ENCODE results near the gene OR8B3.
A peak's percentile ranks its signal among the peaks of the same experiment; 100 is the strongest.
"Not testable (repeated sequence)": the region's sequence is repeated elsewhere in the genome, so short reads cannot be mapped to it uniquely, and the experiment has no call there.

The OR8B3 gene, protein sequence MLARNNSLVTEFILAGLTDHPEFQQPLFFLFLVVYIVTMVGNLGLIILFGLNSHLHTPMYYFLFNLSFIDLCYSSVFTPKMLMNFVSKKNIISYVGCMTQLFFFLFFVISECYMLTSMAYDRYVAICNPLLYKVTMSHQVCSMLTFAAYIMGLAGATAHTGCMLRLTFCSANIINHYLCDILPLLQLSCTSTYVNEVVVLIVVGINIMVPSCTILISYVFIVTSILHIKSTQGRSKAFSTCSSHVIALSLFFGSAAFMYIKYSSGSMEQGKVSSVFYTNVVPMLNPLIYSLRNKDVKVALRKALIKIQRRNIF

DNA sequence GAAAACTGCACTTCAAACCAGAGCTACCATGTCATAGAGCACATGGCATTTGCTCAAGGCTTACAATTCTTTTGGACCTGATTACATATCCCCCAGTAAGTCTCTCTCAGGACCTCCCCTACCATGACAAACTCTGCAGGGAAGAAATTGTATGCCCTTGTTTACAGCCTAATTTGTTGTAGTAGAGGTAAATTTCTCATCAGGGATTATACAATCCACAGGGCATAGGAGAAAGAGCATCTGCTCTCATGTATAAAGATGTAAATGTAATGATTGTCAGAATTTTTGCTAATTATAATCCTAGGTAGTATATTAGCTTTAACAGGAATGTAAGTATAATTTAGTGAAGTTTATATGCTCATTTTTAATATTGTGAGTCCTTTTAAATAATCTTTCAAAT lies at the start of gene OR8B3:
Gene OR8B3, minus strand, starts transcription at position 101 of the 400 bp plus-strand sequence. CDS start 1,673 bp downstream, outside the sequence.
- DNase-seq (ENCODE audit: low read depth in 2 of 2), result no peak

DNA sequence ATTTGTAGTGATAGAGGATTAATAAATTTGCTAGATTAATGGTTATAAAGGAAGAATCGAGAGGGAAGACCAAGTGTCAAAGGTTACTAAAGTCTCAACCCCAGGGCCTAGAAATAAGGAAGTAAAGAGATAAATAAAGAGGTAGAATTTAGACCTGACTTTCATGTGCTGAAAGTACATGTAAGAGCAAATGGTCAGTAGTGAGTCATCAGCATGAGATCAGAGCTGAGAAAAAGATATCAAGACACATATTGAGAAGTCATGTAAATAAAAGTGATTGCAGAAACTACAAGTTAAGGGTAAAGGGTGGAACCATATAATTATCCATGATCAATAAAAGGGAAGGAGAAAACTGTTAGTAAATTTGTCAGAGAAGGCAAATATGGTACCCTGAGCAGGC lies 48.1 kb upstream of the OR8B3 start:
- no peak for DNase-seq (ENCODE audit: low read depth in 2 of 2)

DNA sequence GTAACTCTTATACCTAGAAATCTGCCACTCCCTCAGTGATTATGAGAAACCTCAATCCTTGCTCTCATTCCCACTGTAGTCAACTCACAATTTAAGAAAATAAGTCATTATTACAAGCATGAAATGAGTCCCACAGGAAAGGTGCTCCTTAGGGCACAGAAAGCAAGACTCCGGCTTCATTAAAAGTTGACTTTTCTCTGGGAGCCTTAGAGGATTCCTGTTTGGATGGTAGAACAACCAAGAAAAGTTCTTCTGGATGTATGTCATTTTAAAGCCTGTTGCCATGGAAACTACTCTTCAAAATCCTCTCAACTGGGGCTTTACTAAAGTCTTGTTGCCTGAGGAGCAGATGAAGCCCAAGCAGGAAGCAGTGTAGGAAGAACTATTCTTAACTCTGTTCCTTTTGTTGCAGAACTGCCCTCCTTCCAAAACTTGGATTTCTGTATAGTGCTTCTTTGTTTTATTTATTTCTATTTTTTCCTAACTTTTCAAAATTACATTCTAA lies 46.9 kb upstream of the OR8B3 start, which contains the start of gene OR8B8:
Gene OR8B8, minus strand, starts transcription at position 51 of the 505 bp plus-strand sequence. CDS start 4,611 bp downstream, outside the sequence.
- no peak for DNase-seq (ENCODE audit: low read depth in 2 of 2)

DNA sequence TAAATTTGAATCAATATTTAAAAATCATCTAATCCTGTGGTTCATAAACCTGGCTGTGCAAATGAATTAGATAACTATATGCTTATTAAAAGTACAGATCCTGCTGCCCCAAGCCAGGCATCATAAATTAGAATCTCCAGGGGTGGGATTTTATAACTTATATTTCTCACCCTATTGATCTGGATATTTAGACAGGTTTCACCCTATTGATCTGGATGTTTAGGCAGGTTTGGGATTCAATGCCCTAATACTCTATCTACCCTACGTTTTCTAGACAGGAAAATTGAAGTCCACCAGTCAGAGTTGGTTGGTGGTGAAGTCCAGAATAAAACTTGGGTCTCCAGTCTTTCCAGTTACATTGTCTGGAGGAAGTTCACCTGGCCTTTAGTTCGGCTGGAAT lies 44.0 kb upstream of the OR8B3 start:
- DNase-seq (ENCODE audit: low read depth in 2 of 2), result no peak

DNA sequence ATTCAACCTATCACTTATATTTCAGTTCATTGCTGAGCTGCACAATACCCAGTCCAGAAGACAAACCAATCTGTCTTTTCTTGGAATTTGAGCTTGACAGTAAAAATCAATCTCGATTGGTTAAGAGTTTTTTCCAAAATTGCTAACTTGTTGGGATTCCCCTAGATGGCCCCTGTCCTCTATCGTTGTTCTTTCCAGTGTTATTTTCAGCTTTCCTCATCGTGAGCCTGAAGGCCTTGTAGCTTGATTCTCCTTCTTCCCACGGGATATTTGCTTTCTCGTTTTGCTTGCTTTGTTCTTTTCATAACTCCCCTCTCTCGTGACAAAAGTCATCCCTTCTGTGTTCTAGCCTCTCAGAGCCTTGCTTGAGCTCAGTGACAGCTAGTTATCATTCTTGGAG lies 43.6 kb upstream of the OR8B3 start:
- DNase-seq (ENCODE audit: low read depth in 2 of 2), result no peak

DNA sequence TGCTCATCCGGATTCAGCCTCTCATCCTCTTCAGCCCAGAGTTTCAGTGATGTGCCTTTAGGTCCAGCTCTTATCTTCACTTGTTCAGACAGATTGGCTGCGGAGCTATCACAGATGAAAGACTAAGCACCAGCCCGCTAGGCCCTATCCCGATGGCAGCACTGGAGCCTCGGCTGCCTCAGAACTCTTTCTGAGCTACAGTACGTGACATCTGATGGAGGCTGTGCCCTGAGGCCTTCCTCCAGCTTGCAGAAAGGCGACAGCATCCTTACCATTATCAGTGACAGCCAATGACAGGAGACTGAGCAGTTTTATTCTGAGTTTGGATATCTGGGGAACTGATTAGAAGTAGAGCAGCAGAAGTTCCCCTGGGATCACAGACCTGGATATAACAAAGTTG lies 42.7 kb upstream of the OR8B3 start:
- no peak for DNase-seq (ENCODE audit: low read depth in 2 of 2)

DNA sequence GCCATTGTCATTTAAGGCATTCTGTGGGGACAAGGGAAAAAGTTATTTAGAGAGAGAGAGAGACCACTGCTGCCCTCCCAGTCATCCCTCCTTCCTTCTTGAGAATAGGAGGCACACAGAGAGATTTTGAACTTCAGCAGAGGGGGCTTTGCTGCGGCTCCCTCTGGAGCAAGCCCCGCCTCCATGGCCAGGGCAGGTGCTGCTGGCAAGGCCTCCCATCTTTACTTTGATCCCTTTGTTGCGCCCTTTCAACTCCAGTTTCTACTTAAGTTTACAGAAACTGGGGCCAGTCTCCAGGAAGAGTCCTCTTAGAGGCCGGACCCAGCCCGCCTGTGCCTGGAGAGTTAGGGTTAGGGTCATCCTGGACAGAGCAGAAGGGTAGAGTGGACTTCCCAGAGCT lies 42.3 kb upstream of the OR8B3 start:
- DNase-seq (ENCODE audit: low read depth in 2 of 2), result no peak

DNA sequence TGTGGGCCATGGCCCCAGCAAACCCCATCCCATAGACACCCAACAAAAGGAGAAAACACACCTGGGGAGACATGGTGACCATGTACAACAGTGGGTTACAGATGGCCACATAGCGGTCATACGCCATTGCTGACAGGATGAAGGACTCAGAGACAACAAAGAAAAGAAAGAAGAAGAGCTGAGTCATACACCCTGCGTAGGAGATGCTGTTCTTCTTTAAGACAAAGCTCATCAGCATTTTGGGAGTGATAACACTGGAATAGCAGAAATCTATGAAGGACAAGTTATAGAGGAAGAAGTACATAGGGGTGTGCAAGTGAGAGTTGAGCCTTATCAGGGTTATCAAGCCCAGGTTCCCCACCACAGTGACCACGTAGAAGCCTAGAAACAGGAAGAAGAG lies 41.8 kb upstream of the OR8B3 start:
- no peak for DNase-seq (ENCODE audit: low read depth in 2 of 2)

DNA sequence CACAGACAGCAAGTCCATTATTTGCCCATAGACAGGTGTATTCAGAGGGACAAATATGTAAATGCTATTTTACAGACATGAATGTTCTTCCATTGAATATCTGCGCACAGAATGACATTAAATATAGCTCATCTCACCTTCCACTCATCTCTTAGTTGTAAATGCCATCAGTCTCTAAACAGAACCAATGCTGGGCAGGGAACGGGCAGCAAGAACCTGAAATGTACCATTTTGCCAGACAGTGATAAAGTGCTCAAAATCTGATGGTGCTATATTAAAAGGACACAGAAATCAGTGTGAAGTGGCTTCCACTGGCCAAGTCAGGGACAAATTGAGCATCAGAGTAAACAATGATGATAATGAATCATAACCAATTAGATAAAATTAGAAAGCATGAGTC lies 35.9 kb upstream of the OR8B3 start:
- no peak for DNase-seq (ENCODE audit: low read depth in 2 of 2)

DNA sequence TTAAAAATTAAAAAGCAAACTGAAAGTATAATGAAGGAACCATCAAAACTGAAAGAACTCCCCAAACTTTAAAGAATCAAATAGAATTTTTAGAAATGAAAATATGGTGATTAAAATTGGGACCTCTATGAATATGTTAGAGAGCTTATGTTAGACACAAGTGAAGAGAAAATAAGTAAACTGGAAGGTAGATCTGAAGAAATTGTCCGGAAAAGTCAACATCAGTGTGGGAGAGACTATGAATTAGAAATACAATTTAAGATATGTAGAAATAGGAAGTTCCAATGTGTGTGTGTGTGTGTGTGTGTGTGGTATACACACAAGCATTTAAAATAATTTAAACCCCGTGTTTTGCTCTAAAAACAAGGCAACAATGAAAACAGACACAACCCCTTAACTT lies 30.8 kb upstream of the OR8B3 start:
- no peak for DNase-seq (ENCODE audit: low read depth in 2 of 2)

DNA sequence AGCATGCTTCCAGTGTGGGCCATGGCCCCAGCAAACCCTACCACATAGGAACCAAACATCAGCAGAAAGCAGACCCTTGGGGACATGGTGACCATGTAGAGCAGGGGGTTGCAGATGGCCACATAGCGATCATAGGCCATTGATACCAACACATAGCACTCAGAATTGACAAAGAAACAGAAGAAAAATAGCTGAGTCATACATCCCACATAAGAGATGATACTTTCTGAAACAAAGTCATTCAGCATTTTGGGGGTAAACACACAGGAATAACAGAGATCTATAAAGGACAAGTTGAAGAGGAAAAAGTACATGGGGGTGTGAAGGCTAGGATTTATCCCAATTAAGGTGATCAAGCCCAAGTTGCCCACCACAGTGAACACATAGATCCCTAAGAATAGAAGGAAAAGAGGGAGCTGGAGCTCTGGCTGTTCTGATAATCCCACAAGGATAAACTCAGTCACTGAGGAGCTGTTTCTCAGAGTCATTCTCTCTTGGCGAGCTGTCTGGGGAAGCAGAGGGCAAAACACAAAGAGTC lies 25.6 kb upstream of the OR8B3 start, which contains the start of gene OR8B4:
Gene OR8B4, minus strand, starts transcription at position 488 of the 538 bp plus-strand sequence. Its CDS starts 0 bp downstream, at position 488.
- DNase-seq (ENCODE audit: low read depth in 2 of 2), result no peak

DNA sequence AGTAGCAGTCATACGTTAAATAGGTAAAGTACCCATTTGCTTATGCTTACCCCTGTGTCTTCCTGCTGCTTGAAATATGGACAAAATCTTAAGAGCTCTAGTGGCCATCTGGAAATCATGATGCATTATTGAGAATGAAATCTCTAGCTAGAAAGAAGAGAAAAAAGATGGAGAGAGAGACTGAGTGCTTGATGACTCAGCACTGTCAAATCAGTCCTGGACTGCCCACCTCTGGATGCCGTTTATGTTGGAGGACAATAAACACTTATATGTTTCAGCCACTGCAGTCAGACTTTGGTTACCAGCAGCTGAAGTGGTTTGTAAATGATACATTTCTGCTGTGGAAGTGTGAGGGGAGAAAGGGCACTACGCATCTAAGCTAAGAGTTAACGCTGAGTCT lies 22.2 kb upstream of the OR8B3 start:
- no peak for DNase-seq (ENCODE audit: low read depth in 2 of 2)

DNA sequence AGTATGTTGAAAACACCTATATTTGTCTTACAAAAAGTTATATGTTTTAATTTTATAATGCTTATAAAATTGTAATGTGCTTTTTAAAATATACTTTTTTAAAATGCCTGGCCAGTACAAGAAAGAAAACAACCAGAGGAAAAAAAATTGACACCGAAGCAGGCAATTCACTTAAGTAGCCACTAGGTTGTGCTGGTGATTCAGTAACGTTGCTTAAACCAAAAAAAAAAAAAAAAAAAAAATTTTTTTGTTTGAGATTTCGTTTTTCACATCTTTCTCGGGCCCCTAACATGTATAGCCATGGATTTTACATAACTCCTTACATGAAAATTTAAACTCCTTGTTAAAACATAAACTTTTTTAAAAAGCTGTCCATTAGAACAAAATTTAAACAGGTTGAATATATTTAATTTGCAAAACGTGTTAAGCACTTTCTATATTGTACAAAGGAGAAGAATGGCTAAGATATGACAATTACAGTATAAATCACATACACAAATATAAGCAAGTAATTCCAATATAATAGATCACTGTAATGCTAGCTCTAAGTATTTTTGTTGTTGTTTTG lies 16.6 kb upstream of the OR8B3 start:
- no peak for DNase-seq (ENCODE audit: low read depth in 2 of 2)

DNA sequence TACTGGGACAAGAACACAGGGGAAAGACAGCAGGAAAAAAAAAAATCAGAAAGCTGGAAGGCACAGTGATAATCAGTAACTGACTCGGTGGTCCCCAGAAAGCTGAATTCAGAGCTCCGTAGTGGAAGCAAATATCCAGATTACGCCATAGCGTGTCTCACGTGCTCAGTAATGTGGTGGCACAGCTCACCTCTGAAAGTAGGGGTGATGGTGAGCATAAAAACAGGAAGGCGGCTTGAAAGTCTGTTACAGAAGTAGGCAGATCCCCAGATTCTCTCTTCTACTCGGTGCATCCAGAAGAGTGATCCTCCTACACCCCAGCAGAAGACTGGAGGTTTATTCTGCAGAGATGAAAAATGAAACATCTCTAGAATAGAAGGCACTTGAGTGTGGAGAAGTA lies 11.1 kb upstream of the OR8B3 start:
- DNase-seq (ENCODE audit: low read depth in 2 of 2), result no peak

DNA sequence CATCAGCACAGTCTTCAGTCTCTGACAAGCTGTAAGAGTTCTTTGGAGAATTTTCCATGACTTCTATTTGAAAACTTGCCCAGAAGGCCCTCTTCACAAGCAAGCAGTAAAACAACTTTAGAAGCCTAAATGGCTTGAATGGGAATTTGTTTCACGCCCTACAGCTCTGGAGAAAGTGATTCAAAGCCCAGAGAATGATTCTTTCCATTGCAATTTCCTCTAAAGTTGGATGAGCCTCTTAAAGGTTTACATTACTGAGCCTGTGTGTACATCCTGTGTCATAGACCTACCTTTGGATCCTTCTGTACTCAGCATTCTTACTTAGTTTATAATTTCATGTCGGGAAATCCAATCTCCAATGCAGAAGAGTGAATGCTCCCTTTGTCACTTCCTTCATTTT lies 6.8 kb upstream of the OR8B3 start:
- DNase-seq (ENCODE audit: low read depth in 2 of 2), result no peak

DNA sequence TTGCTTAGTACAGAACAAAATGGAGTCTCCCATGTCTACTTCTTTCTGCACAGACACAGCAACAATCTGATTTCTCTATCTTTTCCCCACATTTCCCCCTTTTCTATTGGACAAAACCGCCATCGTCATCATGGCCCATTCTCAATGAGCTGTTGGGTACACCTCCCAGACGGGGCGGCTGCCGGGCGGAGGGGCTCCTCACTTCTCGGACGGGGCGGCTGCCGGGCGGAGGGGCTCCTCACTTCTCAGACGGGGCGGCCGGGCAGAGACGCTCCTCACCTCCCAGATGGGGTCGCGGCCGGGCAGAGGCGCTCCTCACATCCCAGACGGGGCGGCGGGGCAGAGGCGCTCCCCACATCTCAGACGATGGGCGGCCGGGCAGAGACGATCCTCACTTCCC lies 4.4 kb upstream of the OR8B3 start:
- not testable (repeated sequence) for DNase-seq (ENCODE audit: low read depth in 2 of 2)

DNA sequence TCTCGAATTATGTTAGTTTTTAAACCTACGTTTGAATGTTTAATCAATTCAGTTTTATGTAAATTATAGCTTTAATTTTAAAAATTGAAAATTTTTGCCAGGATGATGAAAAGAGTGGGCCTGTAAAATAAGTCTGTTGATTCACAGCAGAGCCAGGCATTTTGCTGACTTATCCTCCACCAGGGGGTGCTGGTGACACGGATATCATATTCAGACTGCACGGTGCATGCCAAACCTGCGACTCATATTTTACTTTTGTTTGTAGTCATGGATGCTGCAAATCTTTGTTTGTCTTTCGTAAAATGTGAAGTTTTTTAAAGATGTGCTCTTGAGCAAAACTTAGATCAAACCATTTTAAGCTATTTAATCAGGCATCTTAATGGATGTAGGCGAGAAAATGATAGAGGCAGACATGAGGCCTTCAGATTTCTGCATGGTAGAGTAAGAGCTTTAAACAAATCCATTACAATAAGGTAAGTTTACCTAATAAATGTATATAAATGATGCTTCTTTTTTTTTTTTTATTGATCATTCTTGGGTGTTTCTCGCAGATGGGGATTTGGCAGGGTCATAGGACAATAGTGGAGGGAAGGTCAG lies 3.6 kb upstream of the OR8B3 start:
- DNase-seq (ENCODE audit: low read depth in 2 of 2), result peak in 1 of 2 donors; percentile 3

DNA sequence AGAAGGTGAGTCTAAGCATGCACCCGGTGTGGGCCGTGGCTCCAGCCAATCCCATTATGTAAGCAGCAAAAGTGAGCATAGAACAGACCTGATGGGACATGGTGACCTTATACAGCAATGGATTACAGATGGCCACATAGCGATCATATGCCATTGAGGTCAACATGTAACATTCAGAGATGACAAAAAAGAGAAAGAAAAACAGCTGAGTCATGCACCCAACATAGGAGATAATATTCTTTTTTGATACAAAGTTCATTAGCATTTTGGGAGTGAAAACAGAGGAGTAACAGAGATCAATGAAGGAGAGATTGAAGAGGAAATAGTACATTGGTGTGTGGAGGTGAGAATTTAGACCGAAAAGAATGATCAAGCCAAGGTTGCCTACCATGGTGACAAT lies 2.0 kb downstream of the OR8B3 start:
- DNase-seq (ENCODE audit: low read depth in 2 of 2), result not testable (repeated sequence)

DNA sequence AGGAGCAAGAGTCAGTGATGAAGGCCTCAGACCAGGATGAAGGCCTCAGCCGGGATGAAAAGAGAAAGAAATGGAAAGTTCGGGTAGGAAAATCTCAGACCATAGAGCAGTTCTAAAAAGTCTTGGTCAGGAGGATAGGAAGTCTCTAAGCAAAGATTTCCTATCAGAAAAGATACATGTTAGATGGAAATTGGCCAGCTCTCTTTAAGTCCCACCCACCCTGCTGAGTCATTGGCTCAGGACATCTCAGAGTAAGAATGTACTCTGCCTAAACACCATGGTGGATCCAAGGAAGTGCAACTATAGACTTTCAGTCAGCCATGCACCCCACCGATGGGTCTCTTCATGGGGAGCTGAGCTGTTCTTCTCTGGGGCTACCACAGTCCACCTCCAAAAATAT lies 4.4 kb downstream of the OR8B3 start:
- DNase-seq (ENCODE audit: low read depth in 2 of 2), result no peak

DNA sequence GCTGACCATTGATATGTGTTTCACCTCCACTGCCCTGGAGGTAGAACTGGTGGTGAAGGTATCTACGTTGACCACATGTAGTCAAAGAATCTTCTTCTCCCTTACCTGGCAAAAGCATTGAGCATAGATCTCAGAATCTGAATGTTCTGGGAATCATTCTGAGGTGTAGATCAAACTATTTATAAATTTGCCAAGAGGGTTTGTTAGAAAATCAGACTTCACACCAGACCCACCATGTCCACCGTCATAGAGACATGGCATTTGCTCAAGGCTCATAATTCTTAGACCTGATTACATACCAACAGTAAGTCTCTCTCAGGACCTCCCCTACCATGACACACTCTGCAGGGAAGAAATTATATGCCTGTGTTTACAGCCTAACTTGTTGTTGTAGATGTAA lies 14.4 kb downstream of the OR8B3 start, which contains the start of gene OR8B2:
Gene OR8B2, minus strand, starts transcription at position 101 of the 400 bp plus-strand sequence. CDS start 1,156 bp downstream, outside the sequence.
- no peak for DNase-seq (ENCODE audit: low read depth in 2 of 2)

DNA sequence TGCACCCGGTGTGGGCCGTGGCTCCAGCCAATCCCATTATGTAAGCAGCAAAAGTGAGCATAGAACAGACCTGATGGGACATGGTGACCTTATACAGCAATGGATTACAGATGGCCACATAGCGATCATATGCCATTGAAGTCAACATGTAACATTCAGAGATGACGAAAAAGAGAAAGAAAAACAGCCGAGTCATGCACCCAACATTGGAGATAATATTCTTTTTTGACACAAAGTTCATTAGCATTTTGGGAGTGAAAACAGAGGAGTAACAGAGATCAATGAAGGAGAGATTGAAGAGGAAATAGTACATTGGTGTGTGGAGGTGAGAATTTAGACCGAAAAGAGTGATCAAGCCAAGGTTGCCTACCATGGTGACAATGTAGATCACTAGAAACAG lies 16.0 kb downstream of the OR8B3 start:
- DNase-seq (ENCODE audit: low read depth in 2 of 2), result not testable (repeated sequence)

DNA sequence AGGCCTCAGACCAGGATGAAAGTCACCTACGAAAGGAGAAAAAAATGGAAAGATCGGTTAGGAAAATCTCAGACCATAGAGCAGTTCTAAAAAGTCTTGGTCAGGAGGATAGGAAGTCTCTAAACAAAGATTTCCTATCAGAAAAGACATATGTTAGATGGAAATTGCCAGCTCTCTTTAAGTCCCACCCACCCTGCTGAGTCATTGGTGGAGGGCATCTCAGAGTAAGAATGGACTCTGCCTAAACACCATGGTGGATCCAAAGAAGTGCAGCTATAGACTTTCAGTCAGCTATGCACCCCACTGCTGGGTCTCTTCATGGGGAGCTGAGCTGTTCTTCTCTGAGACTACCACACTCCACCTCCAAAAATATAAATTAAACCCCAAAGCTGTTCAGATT lies 18.2 kb downstream of the OR8B3 start:
- DNase-seq (ENCODE audit: low read depth in 2 of 2), result no peak

All from stimulated activated CD8-positive, alpha-beta memory T cell treated with anti-CD3 and anti-CD28 coated beads, Interleukin-15, amount 100 ng/mL, for 4 hours (primary cell).